ENCODE data around the gene FUT8. TPM values are rescaled to one million over a fixed set of nuclear protein-coding genes. Genes with fewer than 3 reads are reported as not detected.

FUT8 gene
- total RNA-seq, 1 donor from 2014 or later = 56.6 TPM

- peaks cover 6% of the 10 kb centered on the region for H3K27me3 Mint-ChIP-seq (ENCODE audit: unreplicated experiment)
- H3K4me3 Mint-ChIP-seq (ENCODE audit: unreplicated experiment) = no peak overlapping the region
- H3K9me3 Mint-ChIP-seq (ENCODE audit: unreplicated experiment) = peaks cover 20% of the 10 kb centered on the region
- H3K4me1 Mint-ChIP-seq (ENCODE audit: low read depth, unreplicated experiment) = no peaks in the 10 kb centered on the region
- no peak for DNase-seq
- H3K27ac Mint-ChIP-seq (ENCODE audit: unreplicated experiment) = no peak overlapping the region
- TF ChIP-seq CTCF (IDR thresholded peaks at IDR 0.05; ENCODE audit: partially characterized antibody, unreplicated experiment) = no peak
- peaks cover 24% of the 10 kb centered on the region for H3K36me3 Mint-ChIP-seq (ENCODE audit: unreplicated experiment)
Measured at GRCh38 chr14:65720743-65721142, 308.2 kb downstream of the FUT8 start.

GRCh38 chr14:65723348-65723747 is 310.8 kb downstream of the FUT8 start:
- Mint-ChIP-seq H3K27ac (ENCODE audit: unreplicated experiment) (no peak overlapping the region), H3K4me3 (ENCODE audit: unreplicated experiment) (no peak overlapping the region), H3K4me1 (ENCODE audit: low read depth, unreplicated experiment) (no peaks in the 10 kb centered on the region), H3K27me3 (ENCODE audit: unreplicated experiment) (no peaks in the 10 kb centered on the region), H3K36me3 (ENCODE audit: unreplicated experiment) (peaks cover 33% of the 10 kb centered on the region), H3K9me3 (ENCODE audit: unreplicated experiment) (peaks cover 9% of the 10 kb centered on the region)
- no peak for DNase-seq
- TF ChIP-seq CTCF (IDR thresholded peaks at IDR 0.05; ENCODE audit: partially characterized antibody, unreplicated experiment) = no peak

DNA sequence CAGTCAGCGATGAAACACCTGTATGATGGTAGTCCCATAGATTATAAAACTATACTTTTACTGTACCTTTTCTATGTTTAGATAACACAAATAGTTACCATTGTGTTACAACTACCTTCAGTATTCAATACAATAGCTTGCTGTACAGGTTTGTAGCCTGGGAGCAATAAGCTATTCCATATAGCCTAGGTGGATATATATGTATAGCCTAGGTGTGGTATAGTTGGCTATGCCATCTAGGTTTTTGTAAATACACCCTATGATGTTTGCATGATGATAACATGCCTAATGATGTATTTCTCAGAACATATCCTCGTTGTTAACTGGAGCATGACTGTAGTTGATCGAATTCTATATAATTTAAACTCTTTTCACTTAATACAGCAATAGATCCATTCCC is 316.1 kb downstream of the FUT8 start:
- Mint-ChIP-seq H3K9me3 (ENCODE audit: unreplicated experiment) (peaks cover 2% of the 10 kb centered on the region), H3K4me3 (ENCODE audit: unreplicated experiment) (no peak overlapping the region), H3K27ac (ENCODE audit: unreplicated experiment) (no peak overlapping the region), H3K27me3 (ENCODE audit: unreplicated experiment) (no peaks in the 10 kb centered on the region), H3K4me1 (ENCODE audit: low read depth, unreplicated experiment) (peaks cover 2% of the 10 kb centered on the region), H3K36me3 (ENCODE audit: unreplicated experiment) (peaks cover 17% of the 10 kb centered on the region)
- no peak for TF ChIP-seq CTCF (IDR thresholded peaks at IDR 0.05; ENCODE audit: partially characterized antibody, unreplicated experiment)
- no peak for DNase-seq

DNA sequence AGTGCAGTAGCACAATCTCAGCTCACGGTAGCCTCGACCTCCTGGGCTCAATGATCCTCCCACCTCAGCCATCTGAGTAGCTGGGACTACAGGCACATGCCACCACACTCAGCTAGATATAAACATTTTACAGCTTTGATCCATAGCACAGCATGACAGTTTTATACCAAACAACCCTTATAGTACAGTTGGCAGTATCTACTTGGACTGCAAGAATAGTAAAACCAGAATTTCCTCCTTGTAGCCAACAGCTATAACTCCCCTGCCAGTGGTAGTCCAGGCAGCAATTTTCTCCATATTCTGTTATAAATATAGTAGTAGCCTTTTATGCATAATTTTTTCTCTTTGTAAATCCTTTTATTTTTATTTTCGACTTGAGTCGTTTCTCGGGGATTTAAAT is 317.0 kb downstream of the FUT8 start:
- H3K4me1 Mint-ChIP-seq (ENCODE audit: low read depth, unreplicated experiment) = peaks cover 2% of the 10 kb centered on the region
- H3K9me3 Mint-ChIP-seq (ENCODE audit: unreplicated experiment) = peaks cover 2% of the 10 kb centered on the region
- peaks cover 17% of the 10 kb centered on the region for H3K36me3 Mint-ChIP-seq (ENCODE audit: unreplicated experiment)
- TF ChIP-seq CTCF (IDR thresholded peaks at IDR 0.05; ENCODE audit: partially characterized antibody, unreplicated experiment) = no peak
- DNase-seq = no peak
- H3K27me3 Mint-ChIP-seq (ENCODE audit: unreplicated experiment) = no peaks in the 10 kb centered on the region
- H3K4me3 Mint-ChIP-seq (ENCODE audit: unreplicated experiment) = no peak overlapping the region
- H3K27ac Mint-ChIP-seq (ENCODE audit: unreplicated experiment) = no peak overlapping the region

DNA sequence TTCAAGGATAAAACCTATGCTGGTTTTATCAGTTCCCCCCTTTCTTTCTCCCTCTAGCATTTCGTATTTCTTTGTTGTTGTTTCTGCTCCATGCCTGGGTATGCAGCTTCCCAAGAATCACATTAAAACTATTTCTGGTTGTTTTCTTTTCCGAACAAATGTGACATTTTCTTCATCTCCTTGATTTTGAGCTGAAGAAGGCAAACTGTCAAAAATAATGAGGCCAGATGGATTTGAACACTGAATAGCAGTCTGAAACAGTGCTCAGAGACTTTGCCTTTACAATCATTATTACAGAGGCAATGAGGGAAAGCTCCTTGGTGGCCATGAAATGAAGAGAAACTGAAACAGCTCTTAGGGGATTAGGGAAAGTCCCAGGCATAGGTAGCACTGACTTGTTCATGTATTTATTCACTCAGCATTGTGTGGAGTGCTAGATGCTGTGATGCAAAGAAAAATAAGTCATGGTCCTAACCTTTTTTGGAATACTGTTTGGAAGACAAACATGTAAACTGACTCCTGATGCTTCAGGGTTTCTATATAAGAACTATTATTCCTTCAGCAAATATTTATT is 319.5 kb downstream of the FUT8 start:
- DNase-seq = no peak

More for the DNA sequence above, 319.5 kb downstream of the FUT8 start:
- no peak overlapping the region for H3K27ac Mint-ChIP-seq (ENCODE audit: unreplicated experiment)
- H3K9me3 Mint-ChIP-seq (ENCODE audit: unreplicated experiment) = peaks cover 2% of the 10 kb centered on the region
- peaks cover 9% of the 10 kb centered on the region for H3K36me3 Mint-ChIP-seq (ENCODE audit: unreplicated experiment)
- H3K4me1 Mint-ChIP-seq (ENCODE audit: low read depth, unreplicated experiment) = peaks cover 2% of the 10 kb centered on the region
- no peaks in the 10 kb centered on the region for H3K27me3 Mint-ChIP-seq (ENCODE audit: unreplicated experiment)
- TF ChIP-seq CTCF (IDR thresholded peaks at IDR 0.05; ENCODE audit: partially characterized antibody, unreplicated experiment) = no peak
- no peak overlapping the region for H3K4me3 Mint-ChIP-seq (ENCODE audit: unreplicated experiment)

Data from glutamatergic neuron (in vitro differentiated cells).